Osteoblast (primary cell): ENCODE measurements around the gene SLC1A2. TPM values are rescaled to one million over a fixed set of nuclear protein-coding genes. Genes with fewer than 3 reads are reported as not detected.

Experiments used
- DNase-seq: peaks from one replicate; pipeline ENCODE4 v3.0.0; 2011; ENCODE audit warnings: low spot score, mixed read lengths; ENCODE audit not compliant: insufficient read length; ENCODE audit errors: missing footprints
- H2AFZ ChIP-seq: 2 replicates; pipeline ENCODE4 v1.6.0; 2011; ENCODE audit warnings: mild to moderate bottlenecking, low read length
- H3K27ac ChIP-seq: 2 replicates; pipeline ENCODE4 v1.5.1; 2011; ENCODE audit warnings: mild to moderate bottlenecking, low read depth, low read length, moderate library complexity
- H3K27me3 ChIP-seq: 2 replicates; pipeline ENCODE4 v1.6.0; 2012; ENCODE audit warnings: mild to moderate bottlenecking, control low read depth, inconsistent platforms, low read length, moderate library complexity; ENCODE audit not compliant: insufficient read depth
- H3K36me3 ChIP-seq: 2 replicates; pipeline ENCODE4 v1.5.1; 2011; ENCODE audit warnings: mild to moderate bottlenecking, low read length, control low read depth, moderate library complexity; ENCODE audit not compliant: insufficient read depth
- H3K4me1 ChIP-seq: 2 replicates; pipeline ENCODE4 v1.5.1; 2011; ENCODE audit warnings: mild to moderate bottlenecking, low read length, control low read depth, moderate library complexity; ENCODE audit not compliant: insufficient read depth
- H3K4me2 ChIP-seq: 2 replicates; pipeline ENCODE4 v1.6.0; 2011; ENCODE audit warnings: mild to moderate bottlenecking, low read length; ENCODE audit not compliant: insufficient read depth
- H3K4me3 ChIP-seq: fragments of 200-600 bp; sonication (generic); 3 replicates; pipeline ENCODE4 v1.5.1; 2012; ENCODE audit warnings: mild to moderate bottlenecking, low read length, inconsistent platforms; ENCODE audit not compliant: insufficient read depth
- H3K79me2 ChIP-seq: 2 replicates; pipeline ENCODE4 v1.6.0; 2012; ENCODE audit warnings: mild to moderate bottlenecking, low read length, control low read depth, inconsistent platforms; ENCODE audit not compliant: insufficient read depth
- H3K9me3 ChIP-seq: 2 replicates; pipeline ENCODE4 v1.5.1; 2011; ENCODE audit warnings: low read depth, low read length, control low read depth
- H4K20me1 ChIP-seq: 2 replicates; pipeline ENCODE4 v1.6.0; 2012; ENCODE audit warnings: mild to moderate bottlenecking, low read length, control low read depth; ENCODE audit not compliant: insufficient read depth
- CTCF ChIP-seq: IDR thresholded peaks from 2 replicates; pipeline ENCODE4 v1.5.1; 2011; ENCODE audit warnings: mild to moderate bottlenecking, low read depth, low read length, moderate library complexity; ENCODE audit errors: extremely low read depth
- total RNA-seq: library from RNA; depleted of rRNA; stranded (reverse); fragments of >200 nt; gene quantifications from 2 replicates; pipeline ENCODE4 v1.2.3, GENCODE V29; 2012

Gene SLC1A2
- total RNA-seq, 1 donor = 0.72 TPM

- DNase-seq = no peak
- H3K79me2 ChIP-seq = no peaks in the 10 kb centered on the region
Measured at GRCh38 chr11:35298369-35298768, 121.0 kb downstream of the SLC1A2 start.

GRCh38 chr11:35295751-35296150 is 123.6 kb downstream of the SLC1A2 start:
- no peak overlapping the region for H3K4me2 ChIP-seq
- no peaks in the 10 kb centered on the region for H3K36me3 ChIP-seq
- no peak overlapping the region for H3K27ac ChIP-seq
- H4K20me1 ChIP-seq = no peaks in the 10 kb centered on the region
- no peak for TF ChIP-seq CTCF
- no peaks in the 10 kb centered on the region for H3K27me3 ChIP-seq
- no peaks in the 10 kb centered on the region for H3K9me3 ChIP-seq
- no peak overlapping the region for H3K4me3 ChIP-seq
- no peak overlapping the region for H2AFZ ChIP-seq
- no peak for DNase-seq
- no peaks in the 10 kb centered on the region for H3K4me1 ChIP-seq
- no peaks in the 10 kb centered on the region for H3K79me2 ChIP-seq

More at GRCh38 chr11:35298369-35298768, 121.0 kb downstream of the SLC1A2 start:
- no peak for TF ChIP-seq CTCF
- H3K27ac ChIP-seq = no peak overlapping the region
- H3K4me1 ChIP-seq = peaks cover 1% of the 10 kb centered on the region
- no peaks in the 10 kb centered on the region for H4K20me1 ChIP-seq
- H3K27me3 ChIP-seq = no peaks in the 10 kb centered on the region
- no peak overlapping the region for H2AFZ ChIP-seq
- no peak overlapping the region for H3K4me3 ChIP-seq
- H3K9me3 ChIP-seq = no peaks in the 10 kb centered on the region
- H3K36me3 ChIP-seq = no peaks in the 10 kb centered on the region
- H3K4me2 ChIP-seq = no peak overlapping the region

GRCh38 chr11:35293699-35294098 is 125.7 kb downstream of the SLC1A2 start:
- DNase-seq = no peak
- H2AFZ ChIP-seq = no peak overlapping the region
- peaks cover 17% of the 10 kb centered on the region for H3K4me1 ChIP-seq
- no peak for TF ChIP-seq CTCF
- no peaks in the 10 kb centered on the region for H3K9me3 ChIP-seq
- H3K36me3 ChIP-seq = no peaks in the 10 kb centered on the region
- H3K79me2 ChIP-seq = no peaks in the 10 kb centered on the region
- H3K4me2 ChIP-seq = no peak overlapping the region
- H4K20me1 ChIP-seq = no peaks in the 10 kb centered on the region
- no peak overlapping the region for H3K27ac ChIP-seq
- H3K27me3 ChIP-seq = no peaks in the 10 kb centered on the region
- no peak overlapping the region for H3K4me3 ChIP-seq

GRCh38 chr11:35293035-35293434 is 126.3 kb downstream of the SLC1A2 start:
- TF ChIP-seq CTCF = no peak
- Histone ChIP-seq H3K4me3 (no peak overlapping the region), H3K79me2 (no peaks in the 10 kb centered on the region), H3K4me2 (no peak overlapping the region), H3K27me3 (no peaks in the 10 kb centered on the region), H4K20me1 (no peaks in the 10 kb centered on the region), H2AFZ (no peak overlapping the region), H3K9me3 (no peaks in the 10 kb centered on the region), H3K27ac (no peak overlapping the region), H3K4me1 (peaks cover 23% of the 10 kb centered on the region), H3K36me3 (no peaks in the 10 kb centered on the region)
- DNase-seq = no peak
